Caki2 (cell line): ENCODE measurements around the gene ALDH1L1. TPM values are rescaled to one million over a fixed set of nuclear protein-coding genes. Genes with fewer than 3 reads are reported as not detected.
"Not testable (repeated sequence)": the region's sequence is repeated elsewhere in the genome, so short reads cannot be mapped to it uniquely, and the experiment has no call there.

ENCODE experiments used
- DNase-seq: peaks from one replicate; pipeline ENCODE4 v3.0.0-alpha.2; 2015; ENCODE audit warnings: low read depth
- in situ Hi-C: cut with HindIII; loops from 2 replicates; pipeline ENCODE4 v1.10.0; 2016; ENCODE audit warnings: low sequenced_read_pairs, low pct_unique_long_range_greater_than_20kb, mixed read lengths
- total RNA-seq: library from RNA; depleted of rRNA; stranded (reverse); fragments of >200 nt; shearing (Covaris generic); gene quantifications from 2 replicates; pipeline ENCODE4 v1.2.3, GENCODE V29; 2014; ENCODE audit warnings: low replicate concordance

The ALDH1L1 gene
- total RNA-seq, 1 experiment from 2014 or later: 5.9 TPM

GRCh38 chr3:126104742-126105605, 75.4 kb downstream of the ALDH1L1 start:
- in situ Hi-C loops: no loop called here
- no peak for DNase-seq

- in situ Hi-C loops: no loop called here
- no peak for DNase-seq
Measured at GRCh38 chr3:126104028-126104635, 76.3 kb downstream of the ALDH1L1 start.

GRCh38 chr3:126103121-126104027, 77.0 kb downstream of the ALDH1L1 start:
- in situ Hi-C loops: no loop called here
- DNase-seq: no peak

GRCh38 chr3:126102530-126102951, 77.8 kb downstream of the ALDH1L1 start:
- no peak for DNase-seq
- in situ Hi-C loops: no loop called here

- no peak for DNase-seq
- in situ Hi-C loops: no loop called here
Measured at GRCh38 chr3:126102011-126102410, 78.4 kb downstream of the ALDH1L1 start.

GRCh38 chr3:126101521-126101982, 78.8 kb downstream of the ALDH1L1 start:
- DNase-seq: no peak
- in situ Hi-C loops: no loop called here

- DNase-seq: peak; percentile 10
- in situ Hi-C loops: no loop called here
Measured at GRCh38 chr3:126100634-126101301, 79.6 kb downstream of the ALDH1L1 start.

- in situ Hi-C loops: no loop called here
- DNase-seq: no peak
Measured at GRCh38 chr3:126100269-126100633, 80.1 kb downstream of the ALDH1L1 start.

- in situ Hi-C loops: no loop called here
- DNase-seq: no peak
Measured at GRCh38 chr3:126098391-126098858, 82.0 kb downstream of the ALDH1L1 start.

- DNase-seq: no peak
- in situ Hi-C loops: no loop called here
Measured at GRCh38 chr3:126097801-126098200, 82.6 kb downstream of the ALDH1L1 start.

GRCh38 chr3:126096274-126096673, 84.1 kb downstream of the ALDH1L1 start:
- DNase-seq, in situ Hi-C loops: not testable (repeated sequence)

GRCh38 chr3:126092128-126092527, 88.3 kb downstream of the ALDH1L1 start:
- DNase-seq, in situ Hi-C loops: not testable (repeated sequence)

GRCh38 chr3:126087552-126088175, 92.7 kb downstream of the ALDH1L1 start:
- in situ Hi-C loops: no loop called here
- DNase-seq: peak; percentile 16

GRCh38 chr3:126085841-126086240, 94.5 kb downstream of the ALDH1L1 start:
- in situ Hi-C loops: no loop called here
- no peak for DNase-seq

GRCh38 chr3:126085276-126085675, 95.1 kb downstream of the ALDH1L1 start:
- in situ Hi-C loops: no loop called here
- DNase-seq: no peak

GRCh38 chr3:126084768-126085180, 95.6 kb downstream of the ALDH1L1 start:
- in situ Hi-C loops: no loop called here
- no peak for DNase-seq

GRCh38 chr3:126083913-126084767, 96.2 kb downstream of the ALDH1L1 start, which contains the start of gene SLC41A3:
Gene SLC41A3 (minus strand): TSS chr3:126084124. CDS start chr3:126068219, 15,905 bp downstream.
- DNase-seq: peak; percentile 71
- in situ Hi-C loops: no loop called here
